SK-N-SH treated with all-trans-retinoic acid at 6 μM for 48 hours (cell line): Measurements from ENCODE around the gene CCNY.
A peak's percentile ranks its signal among the peaks of the same experiment; 100 is the strongest.

ENCODE experiments used
- ATAC-seq: fragments of 200-7000 bp; cut with Tn5 transposase; 3 replicates; pipeline ENCODE4 v1.9.1; 2020; ENCODE audit warnings: mild to moderate bottlenecking, moderate library complexity
- ARNTL ChIP-seq: fragments of 450-650 bp; formaldehyde crosslinking; IDR thresholded peaks from 2 replicates; pipeline ENCODE4 v1.5.0; 2020; ENCODE audit warnings: low read depth, mild to moderate bottlenecking, moderate library complexity, borderline replicate concordance
- BACH2 ChIP-seq: fragments of 250-450 bp; sonication (Bioruptor Pico); IDR thresholded peaks from 2 replicates; pipeline ENCODE4 v1.9.0; 2021; ENCODE audit warnings: mild to moderate bottlenecking, borderline replicate concordance
- CSDC2 ChIP-seq: fragments of 250-450 bp; sonication (Bioruptor Pico); IDR thresholded peaks from 2 replicates; pipeline ENCODE4 v1.5.0; 2020; ENCODE audit warnings: mild to moderate bottlenecking, moderate library complexity
- ESRRG ChIP-seq: fragments of 250-450 bp; sonication (Bioruptor Pico); IDR thresholded peaks from 2 replicates; pipeline ENCODE4 v1.6.1; 2021; ENCODE audit warnings: mild to moderate bottlenecking
- GLIS3 ChIP-seq: fragments of 250-450 bp; sonication (Bioruptor Pico); IDR thresholded peaks from 2 replicates; pipeline ENCODE4 v1.5.0; 2020; ENCODE audit warnings: mild to moderate bottlenecking, moderate library complexity
- OSR1 ChIP-seq: fragments of 250-450 bp; sonication (Bioruptor Pico); IDR thresholded peaks from 2 replicates; pipeline ENCODE4 v1.8.0; 2022; ENCODE audit warnings: moderate library complexity, mild to moderate bottlenecking, inconsistent platforms
- PPARA ChIP-seq: fragments of 250-450 bp; sonication (Bioruptor Pico); IDR thresholded peaks from 2 replicates; pipeline ENCODE4 v1.5.0; 2020; ENCODE audit warnings: mild to moderate bottlenecking, borderline replicate concordance
- RARB ChIP-seq: fragments of 250-450 bp; sonication (Bioruptor Pico); IDR thresholded peaks from 2 replicates; pipeline ENCODE4 v1.8.0; 2021; ENCODE audit warnings: mild to moderate bottlenecking, moderate library complexity
- SNAI2 ChIP-seq: fragments of 250-450 bp; sonication (Bioruptor Pico); IDR thresholded peaks from 2 replicates; pipeline ENCODE4 v1.5.0; 2020; ENCODE audit warnings: mild to moderate bottlenecking, moderate library complexity
- TCF4 ChIP-seq: fragments of 250-450 bp; sonication (Bioruptor Pico); IDR thresholded peaks from 2 replicates; pipeline ENCODE4 v1.8.0; 2021; ENCODE audit warnings: mild to moderate bottlenecking, moderate library complexity, borderline replicate concordance
- TOX ChIP-seq: fragments of 250-450 bp; sonication (Bioruptor Pico); IDR thresholded peaks from 2 replicates; pipeline ENCODE4 v1.8.0; 2021; ENCODE audit warnings: mild to moderate bottlenecking, moderate library complexity, borderline replicate concordance
- ZFP3 ChIP-seq: fragments of 250-450 bp; sonication (Bioruptor Pico); IDR thresholded peaks from 2 replicates; pipeline ENCODE4 v1.5.0; 2020; ENCODE audit warnings: mild to moderate bottlenecking, moderate library complexity
- ZNF565 ChIP-seq: fragments of 450-650 bp; formaldehyde crosslinking; conservative IDR thresholded peaks from 2 replicates; pipeline ENCODE4 v1.5.0; 2020; ENCODE audit warnings: low read depth, mild to moderate bottlenecking, moderate library complexity
- ZNF70 ChIP-seq: fragments of 450-650 bp; formaldehyde crosslinking; IDR thresholded peaks from 2 replicates; pipeline ENCODE4 v1.5.0; 2020; ENCODE audit warnings: mild to moderate bottlenecking, moderate library complexity
- ZNF8 ChIP-seq: fragments of 450-650 bp; formaldehyde crosslinking; IDR thresholded peaks from 2 replicates; pipeline ENCODE4 v1.5.0; 2020; ENCODE audit warnings: mild to moderate bottlenecking, moderate library complexity
- TF ChIP-seq, protein P1 (sequence below): fragments of 250-450 bp; sonication (Bioruptor Pico); IDR thresholded peaks from 2 replicates; pipeline ENCODE4 v1.5.1; 2021; ENCODE audit warnings: mild to moderate bottlenecking, moderate library complexity
- TF ChIP-seq, protein P2 (sequence below): fragments of 250-450 bp; sonication (Bioruptor Pico); IDR thresholded peaks from 2 replicates; pipeline ENCODE4 v1.8.0; 2020; ENCODE audit warnings: mild to moderate bottlenecking, moderate library complexity, borderline replicate concordance
- TF ChIP-seq, protein P3 (sequence below): fragments of 250-450 bp; sonication (Bioruptor Pico); IDR thresholded peaks from 2 replicates; pipeline ENCODE4 v1.5.1; 2020; ENCODE audit warnings: low read depth, mild to moderate bottlenecking, moderate library complexity

The CCNY gene

DNA sequence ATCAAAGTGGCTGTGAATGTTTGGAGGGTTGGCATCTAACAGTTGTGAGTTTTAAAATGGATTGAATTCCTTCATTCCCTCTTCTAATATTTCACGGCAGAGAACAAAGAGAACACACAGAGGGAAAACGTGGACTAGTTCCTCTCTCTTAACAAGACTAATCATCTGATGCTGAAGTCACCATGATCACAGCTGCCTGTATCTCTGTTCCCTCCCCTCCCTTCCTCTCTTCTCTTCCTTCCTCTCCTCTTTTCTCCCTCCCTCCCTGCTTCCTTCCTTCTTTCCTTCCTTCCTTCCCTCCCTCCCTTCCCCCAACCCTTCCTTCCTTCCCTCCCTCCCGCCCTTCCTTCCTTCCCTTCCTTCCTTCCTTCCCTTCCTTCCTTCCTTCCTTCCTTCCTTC, 258.8 kb downstream of the CCNY start:
- TF ChIP-seq GLIS3 (CRISPR knock-in tag) (no peak), OSR1 (CRISPR knock-in tag) (no peak), ZNF565 (CRISPR knock-in tag) (no peak), TCF4 (CRISPR knock-in tag) (no peak), ZNF8 (CRISPR knock-in tag) (no peak), BACH2 (CRISPR knock-in tag) (no peak), PPARA (CRISPR knock-in tag) (no peak), SNAI2 (CRISPR knock-in tag) (no peak), CSDC2 (CRISPR knock-in tag) (no peak)
- TF ChIP-seq, protein P1, sequence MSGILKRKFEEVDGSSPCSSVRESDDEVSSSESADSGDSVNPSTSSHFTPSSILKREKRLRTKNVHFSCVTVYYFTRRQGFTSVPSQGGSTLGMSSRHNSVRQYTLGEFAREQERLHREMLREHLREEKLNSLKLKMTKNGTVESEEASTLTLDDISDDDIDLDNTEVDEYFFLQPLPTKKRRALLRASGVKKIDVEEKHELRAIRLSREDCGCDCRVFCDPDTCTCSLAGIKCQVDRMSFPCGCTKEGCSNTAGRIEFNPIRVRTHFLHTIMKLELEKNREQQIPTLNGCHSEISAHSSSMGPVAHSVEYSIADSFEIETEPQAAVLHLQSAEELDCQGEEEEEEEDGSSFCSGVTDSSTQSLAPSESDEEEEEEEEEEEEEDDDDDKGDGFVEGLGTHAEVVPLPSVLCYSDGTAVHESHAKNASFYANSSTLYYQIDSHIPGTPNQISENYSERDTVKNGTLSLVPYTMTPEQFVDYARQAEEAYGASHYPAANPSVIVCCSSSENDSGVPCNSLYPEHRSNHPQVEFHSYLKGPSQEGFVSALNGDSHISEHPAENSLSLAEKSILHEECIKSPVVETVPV (CRISPR knock-in tag) = no peak
- no peak for ATAC-seq

DNA sequence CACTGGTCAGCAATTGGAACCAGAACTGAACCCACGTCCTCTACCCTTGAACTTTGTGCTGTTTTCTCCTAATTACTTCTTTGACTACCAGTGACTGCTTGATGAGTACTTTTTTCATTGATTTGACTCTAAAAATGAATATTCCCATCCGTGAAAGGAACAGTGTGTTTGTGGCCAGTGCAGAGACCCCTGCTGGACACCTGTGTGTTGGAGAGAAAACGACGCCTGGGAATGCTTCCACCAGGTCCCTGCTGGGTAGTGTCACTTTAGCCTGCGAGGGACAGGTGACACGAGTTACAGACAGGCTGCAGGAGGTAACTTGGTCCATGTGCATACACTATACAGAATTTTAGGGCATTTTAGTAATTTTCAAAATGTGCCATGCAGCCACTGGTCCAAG, 262.1 kb downstream of the CCNY start:
- ATAC-seq = peak; percentile 47
- TF ChIP-seq, protein P2, sequence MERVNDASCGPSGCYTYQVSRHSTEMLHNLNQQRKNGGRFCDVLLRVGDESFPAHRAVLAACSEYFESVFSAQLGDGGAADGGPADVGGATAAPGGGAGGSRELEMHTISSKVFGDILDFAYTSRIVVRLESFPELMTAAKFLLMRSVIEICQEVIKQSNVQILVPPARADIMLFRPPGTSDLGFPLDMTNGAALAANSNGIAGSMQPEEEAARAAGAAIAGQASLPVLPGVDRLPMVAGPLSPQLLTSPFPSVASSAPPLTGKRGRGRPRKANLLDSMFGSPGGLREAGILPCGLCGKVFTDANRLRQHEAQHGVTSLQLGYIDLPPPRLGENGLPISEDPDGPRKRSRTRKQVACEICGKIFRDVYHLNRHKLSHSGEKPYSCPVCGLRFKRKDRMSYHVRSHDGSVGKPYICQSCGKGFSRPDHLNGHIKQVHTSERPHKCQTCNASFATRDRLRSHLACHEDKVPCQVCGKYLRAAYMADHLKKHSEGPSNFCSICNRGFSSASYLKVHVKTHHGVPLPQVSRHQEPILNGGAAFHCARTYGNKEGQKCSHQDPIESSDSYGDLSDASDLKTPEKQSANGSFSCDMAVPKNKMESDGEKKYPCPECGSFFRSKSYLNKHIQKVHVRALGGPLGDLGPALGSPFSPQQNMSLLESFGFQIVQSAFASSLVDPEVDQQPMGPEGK = no peak
- TF ChIP-seq RARB (CRISPR knock-in tag) = no peak
- TF ChIP-seq, protein P1 (CRISPR knock-in tag) = no peak
- TF ChIP-seq BACH2 (CRISPR knock-in tag) = no peak
- TF ChIP-seq CSDC2 (CRISPR knock-in tag) = no peak

DNA sequence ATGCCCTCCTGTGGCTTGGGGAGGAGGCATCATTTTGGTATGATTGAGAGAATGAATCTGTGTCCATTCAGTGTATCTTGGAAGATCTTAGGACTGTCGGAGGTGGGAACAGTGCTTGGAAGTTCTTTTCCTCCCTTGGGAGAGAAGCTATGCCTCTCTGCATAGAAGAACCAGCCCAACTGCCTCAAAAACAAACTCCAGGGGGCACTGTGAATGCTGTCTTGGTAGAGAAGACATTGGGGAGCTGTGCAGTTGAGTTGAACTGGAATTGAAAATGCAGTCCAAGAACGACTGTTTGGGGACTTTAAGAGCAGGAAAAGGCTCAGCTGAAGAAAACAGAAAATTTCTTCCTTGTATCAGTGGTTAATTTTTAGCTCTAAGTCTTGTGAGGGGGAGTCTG, 263.9 kb downstream of the CCNY start:
- no peak for TF ChIP-seq ZFP3 (CRISPR knock-in tag)
- TF ChIP-seq TOX (CRISPR knock-in tag) = no peak
- TF ChIP-seq ESRRG (CRISPR knock-in tag) = no peak
- no peak for TF ChIP-seq PPARA (CRISPR knock-in tag)
- TF ChIP-seq, protein P3, sequence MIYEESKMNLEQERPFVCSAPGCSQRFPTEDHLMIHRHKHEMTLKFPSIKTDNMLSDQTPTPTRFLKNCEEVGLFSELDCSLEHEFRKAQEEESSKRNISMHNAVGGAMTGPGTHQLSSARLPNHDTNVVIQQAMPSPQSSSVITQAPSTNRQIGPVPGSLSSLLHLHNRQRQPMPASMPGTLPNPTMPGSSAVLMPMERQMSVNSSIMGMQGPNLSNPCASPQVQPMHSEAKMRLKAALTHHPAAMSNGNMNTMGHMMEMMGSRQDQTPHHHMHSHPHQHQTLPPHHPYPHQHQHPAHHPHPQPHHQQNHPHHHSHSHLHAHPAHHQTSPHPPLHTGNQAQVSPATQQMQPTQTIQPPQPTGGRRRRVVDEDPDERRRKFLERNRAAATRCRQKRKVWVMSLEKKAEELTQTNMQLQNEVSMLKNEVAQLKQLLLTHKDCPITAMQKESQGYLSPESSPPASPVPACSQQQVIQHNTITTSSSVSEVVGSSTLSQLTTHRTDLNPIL = no peak
- no peak for TF ChIP-seq ZNF70
- no peak for TF ChIP-seq RARB (CRISPR knock-in tag)
- no peak for TF ChIP-seq TCF4 (CRISPR knock-in tag)
- TF ChIP-seq CSDC2 (CRISPR knock-in tag) = no peak
- no peak for TF ChIP-seq SNAI2 (CRISPR knock-in tag)
- no peak for TF ChIP-seq ZNF565 (CRISPR knock-in tag)
- TF ChIP-seq ARNTL (CRISPR knock-in tag) = no peak
- ATAC-seq = peak; percentile 59; the same call in 2 of the 3 replicates

DNA sequence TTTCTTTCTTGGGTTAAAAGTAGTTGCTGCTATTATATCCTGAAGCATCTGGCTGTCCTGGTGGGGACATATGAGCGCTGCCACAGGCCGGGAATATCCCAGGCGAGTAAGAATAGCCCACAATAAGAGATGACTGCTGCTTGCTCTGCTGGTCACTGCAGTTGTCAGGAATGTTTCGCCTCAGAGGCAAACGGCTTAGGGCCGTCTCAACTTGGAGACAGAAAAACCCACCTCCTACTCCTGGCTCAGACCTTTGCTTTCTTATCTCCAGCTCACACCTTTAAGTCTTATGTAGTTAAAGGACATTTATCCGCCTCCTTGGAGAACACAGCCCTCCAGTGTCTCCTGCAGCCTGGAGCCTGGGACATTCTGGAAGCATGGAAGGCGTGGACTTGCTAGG, 268.9 kb downstream of the CCNY start, which contains the start of gene GJD4:
GJD4 (plus strand) TSS at position 151 of the 400 bp plus-strand sequence; CDS start at position 378, 227 bp downstream.
- TF ChIP-seq, protein P2 = no peak
- TF ChIP-seq PPARA (CRISPR knock-in tag) (no peak), ZFP3 (CRISPR knock-in tag) (no peak), TOX (CRISPR knock-in tag) (no peak), TCF4 (CRISPR knock-in tag) (no peak), OSR1 (CRISPR knock-in tag) (no peak), ESRRG (CRISPR knock-in tag) (no peak), BACH2 (CRISPR knock-in tag) (no peak), GLIS3 (CRISPR knock-in tag) (no peak), ARNTL (CRISPR knock-in tag) (no peak)
- TF ChIP-seq, protein P3 = no peak
- TF ChIP-seq, all 23 proteins: peak for 0
- no peak for ATAC-seq
